ENCODE results near the gene ZNF599.

Gene ZNF599

DNA sequence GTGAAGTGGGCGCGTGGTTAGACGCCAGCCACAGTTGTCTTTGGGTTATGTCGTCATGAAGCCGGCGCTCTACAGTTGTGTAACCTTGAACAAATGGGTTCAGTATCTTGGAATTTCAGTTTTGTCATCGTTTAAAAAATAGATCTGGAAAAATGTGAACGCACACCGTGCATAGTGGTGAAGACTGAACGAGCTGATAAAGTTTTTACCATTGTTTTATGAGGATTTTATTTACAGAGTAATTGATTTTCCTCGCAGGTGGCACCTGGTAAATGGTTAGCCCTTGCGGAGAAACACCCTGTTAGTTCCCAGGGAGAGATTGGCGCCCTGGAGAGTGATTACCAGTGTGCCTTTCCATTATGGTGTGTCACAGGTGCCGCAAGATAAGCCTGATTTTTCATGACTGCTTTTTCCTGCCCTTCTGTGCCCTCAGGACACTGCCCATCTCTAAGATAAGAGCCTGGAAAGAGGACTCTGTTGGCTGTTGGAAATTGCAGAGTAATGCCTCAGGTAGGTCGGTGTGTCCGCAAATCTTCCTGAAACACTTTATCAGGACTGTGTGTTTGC lies 38.4 kb downstream of the ZNF599 start:
- no peak for DNase-seq

DNA sequence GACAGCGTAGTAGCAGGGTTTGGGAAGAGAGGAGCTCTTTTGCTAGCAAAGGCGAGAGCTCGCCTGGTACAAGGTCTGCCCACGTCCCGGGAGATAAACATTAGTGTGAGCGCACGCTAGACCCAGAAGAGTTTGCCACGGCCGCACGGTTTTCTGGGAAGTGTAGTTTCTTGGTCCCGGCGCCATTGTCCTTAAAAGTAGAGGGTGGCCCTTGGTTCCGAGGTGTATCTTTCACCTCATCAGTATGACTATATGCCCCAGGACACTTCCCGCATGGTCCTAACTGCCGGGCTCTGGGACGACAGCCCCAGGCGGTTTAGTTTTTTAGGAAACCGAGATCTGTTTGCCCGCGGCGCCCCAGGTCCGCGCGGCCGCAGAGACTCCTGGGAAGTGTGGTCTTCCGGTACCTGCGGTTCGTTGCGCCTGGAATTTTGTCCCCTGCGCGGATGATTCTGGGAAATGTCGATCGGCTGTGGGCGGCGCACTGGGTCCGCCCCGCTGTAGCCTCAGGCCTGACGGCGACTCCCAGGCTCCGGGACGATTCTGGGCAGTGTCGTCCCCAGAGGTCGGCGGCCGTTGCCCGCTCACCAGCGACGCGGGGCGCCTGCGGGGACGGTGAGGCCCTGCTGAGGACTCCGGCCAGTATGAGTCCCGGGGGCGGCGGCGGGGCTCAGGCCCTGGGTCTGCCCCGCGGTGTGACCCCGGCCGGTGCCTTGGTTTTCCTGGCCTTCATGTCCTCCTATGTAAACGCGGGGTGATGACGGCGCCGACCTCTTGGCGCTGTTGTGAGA lies 39.1 kb downstream of the ZNF599 start, which contains the start of gene ZNF181:
Gene ZNF181, plus strand, starts transcription at position 498 of the 791 bp plus-strand sequence. CDS start 795 bp downstream, outside the sequence.
- DNase-seq, result peak; percentile 92

DNA sequence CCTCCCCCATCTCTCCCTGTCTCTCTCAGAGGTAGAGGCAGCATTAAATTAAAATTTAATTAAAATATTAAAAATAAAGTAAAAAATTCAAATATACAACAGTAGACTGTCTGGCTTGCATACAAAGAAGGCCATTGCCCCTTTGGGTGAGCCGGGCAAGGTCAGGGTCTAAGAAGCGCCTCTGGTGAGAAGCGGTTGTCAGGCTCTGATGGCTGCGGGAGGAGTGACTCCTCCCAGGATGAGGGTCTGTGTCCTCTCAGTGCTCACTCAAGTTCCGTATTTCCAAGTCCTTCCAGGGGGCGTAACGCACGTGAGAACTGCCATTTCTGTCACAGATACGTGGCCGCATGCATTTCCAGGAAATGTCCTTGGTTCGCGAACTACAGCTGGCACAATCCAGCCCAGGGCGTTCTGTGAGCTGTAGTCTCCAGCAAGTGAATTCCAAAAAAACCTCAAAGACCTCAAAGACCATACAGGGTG lies 39.7 kb downstream of the ZNF599 start:
- no peak for DNase-seq

DNA sequence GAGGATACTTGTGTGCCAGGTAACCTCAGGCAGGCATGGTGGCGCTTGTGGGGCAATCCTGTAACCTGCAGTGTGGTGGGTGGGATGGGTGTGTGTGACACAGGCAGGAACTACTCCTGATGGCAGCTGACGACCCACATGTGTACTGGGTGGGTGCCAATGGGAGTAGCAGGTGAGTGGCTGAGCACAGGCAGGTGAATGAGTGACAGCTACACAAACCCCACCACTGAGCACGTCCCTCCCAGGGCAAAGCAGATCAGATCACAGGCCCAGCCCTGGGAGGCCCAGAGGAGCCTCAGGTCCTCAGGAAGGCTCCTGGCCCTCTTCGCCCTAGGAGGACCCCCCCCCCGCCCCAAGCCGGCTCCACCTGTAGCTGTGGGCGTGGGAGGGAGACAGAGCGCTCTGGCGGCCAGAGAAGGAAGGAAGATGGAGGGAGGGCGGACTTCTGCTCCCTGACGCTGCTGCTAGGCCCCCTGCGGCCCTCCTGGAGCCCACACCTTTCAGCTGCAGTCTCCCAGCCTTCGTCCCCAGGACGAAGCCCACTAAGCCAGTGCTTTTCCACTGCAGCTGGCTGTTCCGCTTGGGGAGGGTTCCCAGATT lies 40.3 kb downstream of the ZNF599 start:
- DNase-seq, result no peak

DNA sequence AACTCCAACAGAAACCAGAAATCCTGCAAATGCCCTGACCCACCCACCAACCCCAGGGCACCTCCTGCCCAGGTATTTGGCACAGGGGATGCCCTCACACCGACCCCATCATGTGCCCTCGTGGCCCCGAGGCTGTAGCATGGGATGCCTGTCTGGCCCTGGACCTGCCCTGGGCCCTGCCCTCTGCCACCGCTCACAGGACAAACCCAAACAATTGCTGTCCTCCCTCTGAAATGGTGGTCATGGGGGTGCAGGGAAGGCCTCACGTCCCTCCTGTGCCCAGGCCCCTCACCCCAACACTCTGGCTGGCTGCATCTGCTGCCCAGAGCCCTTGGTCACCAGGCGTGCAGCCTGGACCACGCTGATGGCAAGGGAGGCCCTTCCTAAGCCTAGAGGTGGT lies 41.1 kb downstream of the ZNF599 start:
- no peak for DNase-seq

DNA sequence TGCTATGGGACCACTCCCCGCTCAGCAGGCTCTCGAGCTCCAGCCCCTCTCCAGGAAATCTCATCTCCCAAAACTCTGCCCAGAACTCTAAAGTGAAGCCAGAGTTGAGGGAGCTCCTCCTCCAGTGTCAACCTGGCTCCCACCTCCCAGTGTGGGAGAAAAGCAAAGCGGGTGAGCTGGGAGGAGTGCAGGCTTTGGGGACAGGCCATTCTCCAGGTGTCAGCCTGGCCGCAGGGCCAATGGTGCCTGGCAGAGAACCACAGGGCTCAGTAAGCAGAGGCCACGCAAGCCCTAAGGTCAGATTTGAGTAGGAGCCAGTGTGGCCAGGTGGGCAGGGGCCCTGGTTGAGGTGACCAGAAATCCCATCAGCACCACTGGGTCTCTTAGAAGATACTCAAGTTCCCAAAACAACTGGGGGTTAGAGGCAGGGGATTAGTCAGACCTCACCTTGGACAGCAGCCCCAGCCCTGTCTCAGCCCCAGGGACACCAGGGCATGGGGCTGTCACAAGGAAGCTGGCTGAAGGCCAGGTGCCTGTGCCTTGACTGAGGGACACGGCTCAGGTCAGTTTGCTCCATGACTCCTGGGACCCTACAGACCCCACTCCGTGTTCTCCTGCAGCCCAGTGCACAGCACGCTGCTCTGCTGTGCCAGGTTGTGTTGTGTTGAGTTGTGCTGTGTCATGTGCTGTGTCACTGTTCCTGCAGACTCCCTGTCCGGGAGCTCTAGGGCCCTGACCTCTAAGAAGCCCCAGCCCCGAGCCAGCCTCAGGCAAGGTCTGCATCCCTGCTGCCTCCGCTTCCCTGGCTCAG lies 41.8 kb downstream of the ZNF599 start:
- no peak for DNase-seq

DNA sequence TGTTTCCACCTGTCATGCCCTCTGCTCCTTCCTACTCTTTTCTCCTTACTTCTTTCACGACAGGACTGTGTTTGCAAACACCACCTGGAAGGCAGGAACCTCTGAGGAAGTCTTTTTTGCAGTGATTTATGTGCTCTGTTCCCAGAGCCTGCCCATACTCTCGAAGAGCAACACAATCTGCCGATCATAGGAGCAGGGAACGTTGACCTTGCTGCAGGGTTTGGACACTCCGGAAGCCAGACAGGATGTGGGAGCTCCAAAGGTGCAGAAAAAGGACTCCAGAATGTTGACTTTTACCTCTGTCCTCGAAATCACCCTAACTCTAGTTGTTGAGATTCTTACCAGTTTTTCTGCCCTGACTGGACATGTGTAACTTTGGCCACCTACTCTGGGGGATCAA lies 47.6 kb downstream of the ZNF599 start:
- no peak for DNase-seq

DNA sequence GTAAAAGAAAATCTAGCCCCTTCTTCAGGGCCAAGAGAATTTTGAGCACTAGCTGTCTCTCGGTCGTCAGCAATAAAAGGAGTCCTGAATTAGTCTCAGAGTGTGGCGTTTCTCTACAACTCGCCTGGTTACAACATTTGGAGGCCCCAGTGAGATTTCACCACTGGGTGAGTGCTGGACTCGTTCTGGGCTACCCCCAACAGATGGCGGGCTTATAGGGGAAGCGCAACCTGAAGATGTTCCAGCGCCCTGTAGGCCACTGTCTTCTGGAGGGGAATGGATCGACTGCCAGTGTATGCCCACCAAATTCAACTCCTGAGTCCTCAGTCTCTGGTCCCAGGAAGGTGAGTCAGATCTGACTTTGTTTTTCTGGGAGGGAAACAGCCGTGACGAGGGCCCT lies 50.7 kb downstream of the ZNF599 start:
- DNase-seq, result no peak

DNA sequence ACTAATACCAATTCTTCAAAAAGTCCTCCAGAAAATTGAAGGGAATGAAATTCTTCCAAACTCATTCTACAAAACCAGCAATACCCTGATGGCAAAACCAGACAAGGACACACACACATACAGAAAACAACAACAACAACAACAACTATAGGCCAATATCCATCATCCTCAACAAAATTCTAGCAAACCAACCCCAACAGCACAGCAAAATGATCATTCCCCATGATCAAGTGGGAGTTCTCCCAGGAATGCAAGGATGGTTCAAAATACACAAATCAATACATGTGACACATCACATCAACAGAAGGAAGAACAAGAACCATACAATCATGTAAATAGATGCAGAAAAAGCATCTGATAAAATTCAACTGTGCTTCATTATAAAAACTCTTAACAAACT lies 57.7 kb downstream of the ZNF599 start:
- DNase-seq, result no peak

DNA sequence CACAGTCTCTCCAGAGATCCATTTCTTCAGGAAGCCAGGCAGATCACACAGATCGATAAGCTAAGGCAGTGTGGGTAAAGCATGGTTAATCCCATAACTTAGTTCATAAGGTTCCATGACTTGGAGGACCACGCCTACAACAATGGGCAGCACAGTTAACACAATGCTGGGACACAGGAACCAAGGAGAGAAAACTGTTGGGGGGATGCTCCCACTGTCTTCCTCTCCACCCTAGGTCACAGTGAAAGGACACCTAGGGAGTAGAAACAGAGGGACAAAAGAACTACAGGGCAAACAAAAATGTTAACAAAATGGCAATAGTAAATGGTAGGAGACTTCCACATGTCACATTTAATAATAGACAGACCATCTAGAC lies 59.8 kb downstream of the ZNF599 start:
- no peak for DNase-seq

DNA sequence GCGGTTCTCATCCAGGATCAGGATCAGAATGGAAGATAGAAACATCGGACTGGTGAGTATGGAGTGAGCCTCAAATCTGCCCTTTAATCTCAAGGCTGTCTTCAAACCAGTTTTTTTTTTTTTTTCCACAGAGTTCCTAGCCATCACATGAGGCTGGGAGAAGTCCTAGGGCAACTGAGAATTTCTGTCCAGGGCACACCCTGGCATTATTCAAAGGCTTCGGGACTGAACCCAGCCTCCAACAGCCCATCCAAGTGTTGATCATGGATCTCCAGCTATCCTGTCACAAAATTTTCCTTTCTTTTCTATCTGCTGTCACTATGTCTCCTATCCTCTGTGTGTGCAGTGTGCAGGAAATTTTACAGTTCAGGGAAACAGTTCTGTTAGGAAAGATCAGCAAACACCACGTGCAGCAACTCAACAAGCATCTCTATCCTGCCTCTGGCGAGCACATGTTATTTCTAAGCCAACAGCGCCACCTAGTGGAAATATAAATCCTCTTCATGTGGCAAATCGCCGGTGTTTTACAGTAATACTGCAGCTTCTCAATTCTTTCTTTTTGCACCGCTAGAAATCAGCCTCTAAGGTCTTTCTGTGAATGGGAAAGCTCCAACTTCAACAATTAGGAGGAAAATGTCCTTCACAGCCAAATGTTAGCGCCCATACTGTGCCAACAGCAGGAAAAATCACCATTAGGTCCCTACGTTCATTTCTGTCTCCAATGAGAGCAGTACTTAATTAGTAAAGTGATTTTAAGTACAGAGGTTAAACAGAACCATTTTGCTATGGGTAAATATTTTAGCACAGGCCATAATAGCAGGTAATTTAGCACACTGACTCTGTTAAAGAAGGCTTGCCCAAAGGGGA lies 60.4 kb downstream of the ZNF599 start:
- DNase-seq, result peak; percentile 74

DNA sequence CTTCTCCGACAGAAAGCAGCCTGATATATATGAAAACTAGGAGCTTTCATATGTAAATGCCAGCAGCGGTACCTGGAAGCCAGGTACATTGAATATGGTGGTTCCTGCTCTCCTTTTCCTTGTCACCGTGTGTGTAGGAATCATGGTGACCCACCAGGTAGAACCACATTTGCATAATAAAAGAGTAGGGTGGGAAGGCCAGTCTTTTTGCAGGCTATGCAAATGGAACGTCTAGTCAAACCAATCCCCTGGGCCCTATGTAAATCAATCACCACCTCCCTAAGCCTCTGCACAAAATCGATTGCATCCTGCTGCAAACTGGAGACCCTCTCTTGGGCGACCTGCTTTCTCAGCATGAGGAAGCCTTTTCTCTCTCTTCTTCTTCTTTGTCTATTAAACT lies 61.1 kb downstream of the ZNF599 start:
- DNase-seq, result no peak
